Measurements from ENCODE around the gene SMIM5. TPM values are rescaled to one million over a fixed set of nuclear protein-coding genes. Genes with fewer than 3 reads are reported as not detected.

Gene SMIM5
- polyA plus RNA-seq, 3 donors = 0.15 to 3.3 (median 0.43) TPM

DNA sequence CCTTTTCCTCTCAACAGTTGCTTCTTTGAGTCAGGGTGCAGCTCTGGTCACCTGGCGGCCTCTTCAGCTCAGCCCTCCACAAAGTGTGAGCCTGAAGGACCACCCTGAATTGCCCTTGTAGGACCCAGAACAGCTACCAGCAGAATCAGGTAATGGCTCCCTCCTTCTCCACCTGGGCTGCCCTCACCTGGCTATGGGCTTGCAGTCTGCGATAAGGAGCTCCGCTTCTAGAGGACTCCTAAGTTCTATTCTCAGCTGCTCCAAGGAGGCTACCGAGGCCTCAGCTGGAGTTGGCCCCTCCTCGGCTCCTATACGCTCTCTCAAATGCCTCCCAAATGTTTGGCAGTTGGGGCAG, 13.4 kb downstream of the SMIM5 start:
- Histone ChIP-seq H2AFZ (ENCODE audit: insufficient read depth, low read depth, low read length, poor library complexity, severe bottlenecking) (peak overlapping the region; percentile 33), H3K36me3 (replicated peaks in 1 of 2; ENCODE audit: control insufficient read depth in 1 of 2, insufficient read depth in 2 of 2, low read length in 2 of 2) (peaks cover 31 to 50% of the 10 kb centered on the region in 2 donors), H3K27ac (ENCODE audit: low read depth in 1 of 2, low read length in 2 of 2) (peak overlapping the region in 1 of 2 donors; percentile 56), H3K79me2 (ENCODE audit: insufficient read depth, low read length) (no peaks in the 10 kb centered on the region), H3K4me1 (ENCODE audit: control insufficient read depth in 1 of 2, insufficient read depth in 2 of 2, low read length in 2 of 2) (peaks cover 12 to 19% of the 10 kb centered on the region in 2 donors), H3K27me3 (ENCODE audit: control insufficient read depth in 2 of 2, insufficient read depth in 2 of 2, low read length in 2 of 2) (no peaks in the 10 kb centered on the region), H4K20me1 (ENCODE audit: insufficient read depth, low read length) (no peaks in the 10 kb centered on the region), H3K4me2 (replicated peaks; ENCODE audit: extremely low read depth, low read length, poor library complexity, severe bottlenecking) (no peak overlapping the region), H3K9ac (ENCODE audit: insufficient read depth, low read length, poor library complexity, severe bottlenecking) (peak overlapping the region; percentile 36), H3K9me3 (replicated peaks in 1 of 2; ENCODE audit: control insufficient read depth in 1 of 2, insufficient read depth in 1 of 2, low read length in 2 of 2) (no peaks in the 10 kb centered on the region), H3K4me3 (replicated peaks in 1 of 3; ENCODE audit: low read depth in 2 of 3, low read length in 3 of 3) (no peak overlapping the region)
- WGBS (ENCODE audit: insufficient coverage) = 86% methylated on average over 5 of the region's 6 CpGs
- TF ChIP-seq, protein P1, sequence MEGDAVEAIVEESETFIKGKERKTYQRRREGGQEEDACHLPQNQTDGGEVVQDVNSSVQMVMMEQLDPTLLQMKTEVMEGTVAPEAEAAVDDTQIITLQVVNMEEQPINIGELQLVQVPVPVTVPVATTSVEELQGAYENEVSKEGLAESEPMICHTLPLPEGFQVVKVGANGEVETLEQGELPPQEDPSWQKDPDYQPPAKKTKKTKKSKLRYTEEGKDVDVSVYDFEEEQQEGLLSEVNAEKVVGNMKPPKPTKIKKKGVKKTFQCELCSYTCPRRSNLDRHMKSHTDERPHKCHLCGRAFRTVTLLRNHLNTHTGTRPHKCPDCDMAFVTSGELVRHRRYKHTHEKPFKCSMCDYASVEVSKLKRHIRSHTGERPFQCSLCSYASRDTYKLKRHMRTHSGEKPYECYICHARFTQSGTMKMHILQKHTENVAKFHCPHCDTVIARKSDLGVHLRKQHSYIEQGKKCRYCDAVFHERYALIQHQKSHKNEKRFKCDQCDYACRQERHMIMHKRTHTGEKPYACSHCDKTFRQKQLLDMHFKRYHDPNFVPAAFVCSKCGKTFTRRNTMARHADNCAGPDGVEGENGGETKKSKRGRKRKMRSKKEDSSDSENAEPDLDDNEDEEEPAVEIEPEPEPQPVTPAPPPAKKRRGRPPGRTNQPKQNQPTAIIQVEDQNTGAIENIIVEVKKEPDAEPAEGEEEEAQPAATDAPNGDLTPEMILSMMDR (IDR thresholded peaks at IDR 0.05) = no peak
- Mint-ChIP-seq H3K4me1 (peaks cover 22% of the 10 kb centered on the region), H3K27ac (peak overlapping the region in 1 of 7 donors; percentile 79), H3K36me3 (peaks cover 39 to 72% of the 10 kb centered on the region in 2 donors), H3K9me3 (peaks cover 0 to 2% (median 0%) of the 10 kb centered on the region in 7 donors), H3K4me3 (no peak overlapping the region), H3K27me3 (ENCODE audit: low read depth in 3 of 3) (peaks cover 0 to 2% (median 2%) of the 10 kb centered on the region in 3 donors)
- DNase-seq = no peak
- intact Hi-C loops (cut with micrococcal nuclease) = no loop called here

DNA sequence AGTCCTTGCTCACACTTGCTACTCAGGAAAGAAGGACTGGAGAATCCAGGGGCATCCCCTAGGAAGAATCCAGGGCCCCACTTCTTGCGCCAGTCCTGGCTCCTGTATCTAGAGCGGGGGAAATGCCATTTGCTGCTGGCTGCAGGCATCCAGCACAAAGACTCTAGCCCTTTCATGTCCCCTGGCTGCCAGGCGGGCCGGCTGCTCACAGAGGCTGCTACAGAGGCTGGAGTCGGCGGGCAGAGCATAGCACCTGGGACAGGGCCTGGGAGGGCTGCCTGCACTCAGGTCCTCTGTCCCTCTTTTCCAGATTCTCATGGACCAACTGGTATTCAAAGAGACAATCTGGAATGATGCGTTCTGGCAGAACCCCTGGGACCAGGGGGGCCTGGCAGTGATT, 13.8 kb downstream of the SMIM5 start:
- H3K79me2 ChIP-seq (ENCODE audit: insufficient read depth, low read length) = no peaks in the 10 kb centered on the region
- H3K36me3 ChIP-seq (replicated peaks in 1 of 2; ENCODE audit: control insufficient read depth in 1 of 2, insufficient read depth in 2 of 2, low read length in 2 of 2) = peaks cover 31 to 46% of the 10 kb centered on the region in 2 donors
- no peak overlapping the region for H3K4me3 ChIP-seq (replicated peaks in 1 of 3; ENCODE audit: low read depth in 2 of 3, low read length in 3 of 3)
- Mint-ChIP-seq H3K4me3 (no peak overlapping the region), H3K9me3 (peaks cover 0 to 2% (median 0%) of the 10 kb centered on the region in 7 donors), H3K27me3 (ENCODE audit: low read depth in 3 of 3) (peaks cover 0 to 2% (median 2%) of the 10 kb centered on the region in 3 donors), H3K4me1 (peaks cover 22% of the 10 kb centered on the region), H3K36me3 (peaks cover 37 to 71% of the 10 kb centered on the region in 2 donors), H3K27ac (no peak overlapping the region)
- TF ChIP-seq, protein P1 (IDR thresholded peaks at IDR 0.05) = no peak
- no peak overlapping the region for H3K9ac ChIP-seq (ENCODE audit: insufficient read depth, low read length, poor library complexity, severe bottlenecking)
- peaks cover 12 to 19% of the 10 kb centered on the region in 2 donors for H3K4me1 ChIP-seq (ENCODE audit: control insufficient read depth in 1 of 2, insufficient read depth in 2 of 2, low read length in 2 of 2)
- no peak overlapping the region for H3K27ac ChIP-seq (ENCODE audit: low read depth in 1 of 2, low read length in 2 of 2)
- no peak for DNase-seq
- no peak overlapping the region for H2AFZ ChIP-seq (ENCODE audit: insufficient read depth, low read depth, low read length, poor library complexity, severe bottlenecking)
- WGBS (ENCODE audit: insufficient coverage) = 94% methylated on average over 7 of the region's 7 CpGs
- no peaks in the 10 kb centered on the region for H4K20me1 ChIP-seq (ENCODE audit: insufficient read depth, low read length)
- no peaks in the 10 kb centered on the region for H3K27me3 ChIP-seq (ENCODE audit: control insufficient read depth in 2 of 2, insufficient read depth in 2 of 2, low read length in 2 of 2)
- H3K9me3 ChIP-seq (replicated peaks in 1 of 2; ENCODE audit: control insufficient read depth in 1 of 2, insufficient read depth in 1 of 2, low read length in 2 of 2) = no peaks in the 10 kb centered on the region
- no peak overlapping the region for H3K4me2 ChIP-seq (replicated peaks; ENCODE audit: extremely low read depth, low read length, poor library complexity, severe bottlenecking)
- intact Hi-C loops (cut with micrococcal nuclease) = no loop called here

Data from CD14-positive monocyte (primary cell).